Activated T-cell treated with anti-CD3 and anti-CD28 coated beads for 1 hour (primary cell): ENCODE measurements around the gene SLCO3A1.

Experiments
- DNase-seq: peaks from one replicate; pipeline ENCODE4 v3.0.0-alpha.2; 2020; ENCODE audit warnings: low read depth

The SLCO3A1 gene

DNA sequence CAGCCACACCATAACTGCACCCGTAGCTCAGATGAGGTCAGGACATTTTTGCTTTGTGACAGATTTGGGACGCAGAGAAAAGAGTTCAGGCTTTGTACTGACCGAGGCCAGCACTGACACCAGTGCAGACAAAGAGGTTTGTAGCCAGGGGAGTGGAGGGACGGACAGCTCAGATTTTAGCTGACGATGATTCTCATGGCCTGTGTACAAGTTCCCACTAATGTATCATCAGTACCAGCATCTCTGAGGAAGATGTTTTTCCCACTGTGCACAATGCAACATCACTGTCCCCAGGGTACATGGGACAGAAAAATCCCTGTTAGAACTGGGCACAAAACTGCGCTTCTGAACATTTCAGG lies 112.7 kb downstream of the SLCO3A1 start:
- DNase-seq: no peak

DNA sequence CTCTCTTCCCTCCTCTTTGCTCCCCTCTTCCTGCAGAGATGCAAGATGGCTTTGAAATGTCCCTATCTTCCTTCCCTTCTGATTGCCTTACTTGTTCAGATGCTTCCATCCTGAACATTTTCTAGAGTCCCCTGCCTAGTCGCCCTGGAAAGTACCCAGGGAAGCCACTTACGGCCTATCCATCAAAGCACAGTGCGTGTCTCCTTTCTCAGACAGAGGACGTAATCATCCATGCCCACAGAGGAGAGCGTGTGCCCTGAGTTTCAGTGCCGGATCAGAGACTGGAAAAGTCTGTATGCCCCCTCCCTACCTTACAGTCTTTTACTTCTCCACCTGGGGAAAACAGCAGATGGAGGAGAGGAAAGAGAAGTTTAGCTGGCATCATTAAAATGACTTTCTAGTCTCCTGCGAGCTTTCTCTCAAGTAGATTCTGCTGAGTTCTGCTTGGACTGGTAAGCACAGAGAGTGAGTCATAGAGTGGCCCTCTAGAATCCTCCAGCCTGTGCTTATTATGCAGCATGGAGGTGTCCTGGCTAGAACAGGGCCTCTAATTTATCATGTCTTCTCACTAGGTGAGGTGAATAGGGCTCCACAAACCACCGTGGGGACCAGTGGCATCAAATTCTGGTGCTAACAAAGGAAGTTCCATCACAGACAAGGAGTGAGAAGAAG lies 114.6 kb downstream of the SLCO3A1 start:
- DNase-seq: no peak

DNA sequence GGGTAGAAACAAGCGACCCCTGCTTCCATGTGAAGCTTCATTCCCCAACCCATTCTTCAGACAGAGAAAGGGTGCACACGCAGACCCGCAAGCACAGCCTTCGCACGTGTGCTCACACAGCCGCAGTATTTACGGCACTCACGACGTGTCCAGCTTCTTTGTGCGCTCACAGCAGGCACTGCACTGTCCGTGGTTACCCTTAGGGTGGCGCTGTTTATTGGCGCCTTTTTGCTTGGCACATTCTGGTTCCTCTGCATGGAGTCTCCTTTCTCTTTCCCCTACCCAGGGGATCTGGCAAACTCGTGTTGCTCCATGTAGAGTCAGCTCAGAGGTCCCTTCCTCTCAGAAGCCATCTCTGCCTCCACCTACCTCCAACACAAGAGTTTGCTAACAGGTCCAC lies 115.1 kb downstream of the SLCO3A1 start:
- DNase-seq: no peak

DNA sequence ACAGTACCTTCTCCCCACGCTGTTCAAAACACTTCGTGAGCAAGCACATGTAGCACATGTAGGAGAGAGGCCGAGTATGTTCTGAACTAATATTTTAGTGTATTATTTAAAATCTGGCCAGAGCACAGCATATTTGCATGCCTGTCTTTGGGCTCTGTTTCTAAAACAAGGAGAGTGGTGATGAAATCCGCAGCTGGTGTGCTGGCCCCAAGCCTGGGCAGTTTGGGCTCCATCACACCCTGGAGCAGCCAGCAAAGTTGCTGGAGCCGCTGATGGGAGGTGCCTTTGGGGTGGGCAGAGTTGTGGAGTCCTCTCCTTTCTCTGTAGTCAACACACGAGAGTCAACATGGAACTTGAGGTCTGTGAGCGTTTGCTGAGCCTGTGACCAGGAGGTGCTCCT lies 116.6 kb downstream of the SLCO3A1 start:
- no peak for DNase-seq

DNA sequence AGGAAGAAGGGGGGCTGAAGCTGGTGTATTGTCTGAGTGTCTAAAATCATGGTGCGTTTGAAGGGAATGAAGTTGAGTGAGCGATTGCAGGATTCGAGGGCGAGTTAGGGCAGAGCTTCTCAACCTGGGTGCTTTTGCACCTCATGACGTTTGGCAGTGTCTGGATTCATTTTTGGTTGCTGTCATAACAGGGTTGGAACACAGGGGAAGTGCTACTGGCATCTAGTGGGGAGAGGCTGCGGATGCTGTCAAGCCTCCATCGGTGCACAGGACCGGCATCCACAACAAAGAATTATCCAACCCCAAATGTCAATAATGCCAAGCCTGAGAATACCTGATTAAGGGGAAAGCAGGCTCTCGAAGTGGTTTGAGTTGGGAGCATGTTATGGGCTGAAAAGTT lies 120.0 kb downstream of the SLCO3A1 start:
- no peak for DNase-seq

DNA sequence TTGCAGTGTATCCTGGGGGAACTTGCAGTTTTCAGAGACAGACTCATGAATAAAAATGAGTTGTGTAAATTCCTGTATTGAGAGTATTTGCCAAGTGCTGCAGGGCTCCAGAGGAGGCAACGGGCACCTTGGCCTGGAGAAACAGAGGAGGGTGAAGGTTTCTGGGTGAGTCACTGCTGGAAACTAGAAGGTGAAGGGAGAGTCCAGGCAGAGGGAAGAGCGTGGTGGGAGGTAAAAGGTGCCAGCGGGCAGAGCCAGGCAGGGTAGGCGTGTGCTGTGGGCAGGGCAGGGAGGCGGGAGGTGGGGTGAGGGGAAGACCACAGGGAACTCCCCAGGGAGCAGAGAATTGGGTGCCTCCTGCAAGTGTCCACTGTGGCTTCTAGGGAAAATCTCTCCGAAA lies 120.8 kb downstream of the SLCO3A1 start:
- DNase-seq: no peak

DNA sequence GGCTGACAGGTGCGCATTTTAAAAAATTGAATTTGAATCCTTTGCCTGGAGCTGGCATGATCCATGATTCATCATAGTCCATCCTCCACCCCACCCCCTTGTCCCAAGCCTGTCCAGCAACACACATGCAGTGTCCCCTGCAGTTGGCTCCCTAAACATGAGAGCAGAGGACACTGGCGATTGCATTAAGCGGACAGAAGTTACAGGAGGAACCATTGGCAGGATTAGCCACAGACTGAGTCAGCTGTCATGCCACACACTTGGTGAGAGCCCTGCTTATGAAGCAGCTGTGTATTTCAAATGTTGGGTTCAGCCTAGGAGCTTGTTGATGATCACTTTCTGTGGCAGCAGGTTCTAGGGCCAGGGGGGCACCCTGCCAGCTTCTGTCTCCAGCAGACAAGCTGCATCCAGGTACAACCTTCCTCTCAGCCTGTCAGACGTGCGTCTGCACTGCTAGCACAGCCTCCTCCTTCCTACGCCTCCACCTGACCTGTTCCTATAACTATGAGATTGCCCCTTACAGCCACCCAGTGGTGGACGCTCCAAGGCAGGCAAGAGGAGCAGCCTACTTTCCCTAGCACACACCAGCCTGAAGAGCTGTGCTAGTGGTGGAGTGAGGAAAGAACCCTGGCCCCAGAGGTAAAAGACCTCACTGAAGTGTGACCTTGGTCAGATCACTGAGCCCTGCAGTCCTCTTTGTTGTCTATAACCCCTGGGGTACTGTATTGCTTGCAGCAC lies 121.9 kb downstream of the SLCO3A1 start:
- no peak for DNase-seq

DNA sequence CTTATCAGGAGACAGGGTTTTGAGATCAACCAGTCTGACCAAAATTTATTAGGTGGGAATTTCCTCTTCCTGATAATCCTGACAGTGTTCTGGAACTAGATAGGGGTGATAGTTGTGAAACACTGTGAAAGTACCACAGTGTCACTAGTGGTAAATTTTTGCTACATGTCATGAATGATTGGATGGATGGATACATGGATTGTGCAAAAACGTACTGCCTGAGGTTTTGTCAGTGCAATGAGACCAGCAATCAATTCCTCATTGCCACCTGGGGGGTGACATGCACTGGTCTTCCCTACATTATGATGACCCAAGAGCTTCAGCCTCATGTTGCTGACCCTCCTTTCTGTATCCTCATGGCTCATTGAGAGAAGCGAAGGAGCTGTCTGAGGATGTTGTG lies 123.5 kb downstream of the SLCO3A1 start:
- DNase-seq: no peak

DNA sequence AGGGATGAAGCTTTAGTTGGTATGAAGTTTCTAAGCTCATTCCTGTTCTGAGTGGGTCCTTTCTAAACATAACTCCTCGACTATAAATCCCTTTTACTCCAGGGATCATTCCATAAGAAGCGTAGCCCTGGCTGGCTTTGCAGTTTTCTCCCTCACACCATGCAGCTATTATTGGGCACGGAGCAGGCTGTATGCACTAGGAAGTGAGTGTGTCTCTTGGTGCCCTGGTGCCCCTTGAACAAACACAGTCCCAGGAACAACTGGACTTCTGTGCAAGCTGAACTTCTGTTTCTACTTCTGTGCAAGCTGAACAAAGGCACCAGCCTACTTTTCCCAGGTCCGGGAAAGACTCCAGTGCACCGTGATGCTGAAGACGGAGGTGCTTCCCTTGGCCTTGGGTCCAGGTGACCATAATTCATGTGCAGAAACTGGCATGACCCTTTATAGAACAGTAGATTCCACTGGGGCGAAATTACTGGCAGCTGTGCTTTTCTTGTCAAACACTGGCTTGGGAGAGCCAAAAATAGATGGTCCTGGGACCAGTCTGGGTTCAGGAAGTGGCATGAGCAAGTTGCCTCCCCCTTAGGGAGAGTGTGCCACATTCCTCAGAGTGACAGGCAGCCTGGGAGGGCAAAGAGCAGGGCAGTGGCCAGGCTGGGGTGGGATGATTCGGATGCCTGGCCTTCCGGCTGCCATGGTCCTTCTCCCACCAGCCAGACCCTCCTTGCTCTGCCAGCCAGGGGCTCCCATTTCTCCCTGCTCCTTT lies 127.2 kb downstream of the SLCO3A1 start:
- no peak for DNase-seq

DNA sequence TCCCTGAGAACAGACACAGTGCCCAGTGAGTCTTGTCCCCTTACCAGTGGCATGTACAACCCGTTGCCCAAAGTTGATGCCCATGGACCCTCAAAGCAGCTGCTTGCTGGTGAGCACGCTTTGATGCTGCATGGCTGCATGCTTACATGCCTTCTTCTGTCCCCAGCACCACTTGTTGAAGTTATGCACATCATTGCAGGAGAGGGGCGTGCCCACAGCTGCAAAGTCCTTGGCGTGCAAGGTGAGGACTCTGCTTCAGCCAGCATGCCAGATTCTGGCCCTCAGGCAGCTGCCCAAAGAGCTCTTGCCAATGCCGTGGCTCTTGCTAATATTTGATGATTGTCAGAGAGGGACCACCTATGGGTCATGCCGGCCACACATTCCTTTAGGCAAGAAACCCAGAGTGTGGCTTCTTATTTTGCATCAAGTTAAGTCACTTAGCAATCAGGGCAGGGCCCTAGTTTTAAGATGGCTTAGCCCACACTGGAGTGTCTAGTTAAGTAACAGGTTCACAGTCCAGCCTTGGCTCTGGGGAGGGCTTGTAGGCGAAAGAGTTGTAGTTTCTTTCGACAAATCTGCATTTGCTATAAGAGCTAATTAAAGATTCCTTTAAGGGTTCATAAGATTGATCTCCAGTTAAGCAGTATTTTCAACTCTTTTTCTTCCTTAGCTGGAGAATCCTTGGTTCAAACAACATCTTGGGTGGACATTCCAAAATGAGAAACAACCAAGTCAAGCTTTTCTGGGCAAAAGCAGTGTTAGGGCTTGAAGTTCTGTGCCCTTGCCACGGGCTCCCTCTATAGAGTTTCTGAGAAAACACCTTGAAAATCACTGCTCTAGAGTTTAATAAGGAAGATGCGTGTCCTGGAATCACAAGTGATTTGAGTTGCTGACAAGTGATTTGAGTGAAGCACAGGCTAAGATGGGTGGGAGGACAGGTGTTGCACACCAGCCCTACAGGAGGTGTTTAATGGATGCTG lies 128.6 kb downstream of the SLCO3A1 start:
- no peak for DNase-seq

DNA sequence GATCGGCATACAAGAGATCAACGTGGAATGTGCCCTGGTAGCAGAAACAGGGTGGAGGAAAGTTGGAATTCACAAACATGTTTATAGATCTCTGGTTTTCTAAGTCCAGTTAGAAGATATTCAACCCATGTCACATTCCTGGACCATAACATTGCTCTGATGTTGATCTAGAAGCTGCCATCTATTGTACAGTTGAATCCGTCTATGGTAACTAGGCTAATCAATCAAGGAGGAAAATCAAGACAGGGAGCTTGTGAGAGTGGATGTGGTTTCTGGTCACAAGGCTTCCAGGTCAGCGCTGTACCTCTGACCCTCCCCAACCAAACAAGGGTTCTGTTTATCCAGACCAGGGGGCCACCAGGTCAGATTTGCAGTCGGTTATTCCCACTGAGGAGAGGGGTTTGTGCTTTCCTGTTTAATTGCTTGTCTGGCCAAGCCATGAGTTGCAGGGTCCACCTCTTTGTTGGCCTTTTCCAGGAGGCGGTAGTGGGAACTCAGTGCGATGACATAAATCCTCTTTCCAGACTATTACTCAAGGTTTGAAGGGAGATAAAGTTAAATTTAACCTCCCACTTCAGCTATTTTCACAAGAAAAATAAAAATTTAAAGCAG lies 130.3 kb downstream of the SLCO3A1 start:
- DNase-seq: no peak

DNA sequence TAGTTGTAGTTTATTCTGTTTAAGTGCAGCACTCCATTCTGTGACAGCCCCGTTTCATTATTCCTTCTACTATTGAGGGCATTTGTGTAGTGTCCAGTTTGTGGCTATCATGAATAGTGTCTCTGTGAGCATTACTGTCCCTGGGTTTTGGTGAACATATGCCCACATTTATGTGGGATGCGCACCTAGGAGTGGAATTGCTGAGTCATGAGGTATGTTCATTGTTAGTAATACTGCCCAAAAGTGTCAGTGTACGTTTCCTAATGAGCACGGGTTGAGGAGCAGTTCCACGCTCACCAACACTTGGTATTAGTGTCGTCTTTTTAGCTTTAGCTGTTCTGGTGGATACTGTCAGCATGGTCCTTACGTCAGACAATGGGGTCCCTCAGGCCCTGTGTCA lies 131.8 kb downstream of the SLCO3A1 start:
- no peak for DNase-seq

DNA sequence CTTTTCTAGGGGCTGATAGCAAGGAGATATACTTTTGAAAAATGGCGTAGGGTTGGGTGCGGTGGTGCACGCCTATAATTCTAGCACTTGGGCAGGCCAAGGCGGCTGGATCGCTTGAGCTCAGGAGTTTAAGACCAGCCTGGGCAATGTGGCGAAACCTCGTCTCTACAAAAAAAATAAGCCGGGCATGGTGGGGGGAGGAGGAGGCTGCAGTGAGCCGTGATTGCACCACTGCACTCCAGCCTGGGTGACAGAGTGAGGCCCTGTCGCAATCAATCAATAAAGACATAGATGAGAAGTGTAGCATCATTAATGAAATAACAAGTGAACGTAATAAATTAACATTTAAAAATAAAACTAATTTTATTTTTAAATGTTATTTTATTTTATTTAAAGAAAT lies 134.6 kb downstream of the SLCO3A1 start:
- no peak for DNase-seq

DNA sequence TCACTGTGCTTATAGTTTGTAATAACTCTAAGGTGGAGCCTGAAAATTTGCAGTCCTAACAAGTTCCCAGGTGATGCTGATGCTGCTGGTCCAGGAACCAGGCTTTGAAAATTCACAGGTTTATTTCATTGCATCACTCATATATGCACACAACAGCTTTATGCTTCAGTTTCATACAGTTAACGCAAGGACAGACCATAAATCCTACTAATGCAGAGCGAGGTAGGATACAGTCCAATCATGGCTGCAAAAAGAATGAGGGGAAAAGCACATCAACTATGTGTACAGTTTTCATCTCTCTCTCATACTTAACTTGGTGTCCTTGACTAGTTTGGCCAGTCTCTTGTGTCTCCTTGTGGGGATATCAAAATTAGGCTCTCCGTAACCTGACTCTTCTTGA lies 135.1 kb downstream of the SLCO3A1 start:
- DNase-seq: no peak

DNA sequence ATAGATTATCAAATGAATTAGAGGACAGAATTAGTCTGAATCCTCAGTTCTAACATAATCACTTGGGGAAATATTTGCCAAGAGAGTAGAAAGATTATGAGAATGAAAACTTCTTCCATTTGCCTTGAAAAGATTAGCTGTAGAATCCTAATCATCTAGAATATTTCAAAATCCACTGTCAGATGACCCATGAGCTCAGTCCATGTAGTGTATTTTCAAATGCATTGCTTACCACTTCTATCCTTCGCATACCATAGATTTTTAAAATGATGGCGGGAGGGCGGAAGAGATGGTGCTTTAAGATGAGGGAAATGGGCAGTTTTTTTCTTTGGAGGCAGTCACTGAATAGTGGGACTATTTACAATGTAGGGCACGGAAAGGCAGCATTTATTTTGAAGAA lies 136.3 kb downstream of the SLCO3A1 start:
- DNase-seq: no peak

DNA sequence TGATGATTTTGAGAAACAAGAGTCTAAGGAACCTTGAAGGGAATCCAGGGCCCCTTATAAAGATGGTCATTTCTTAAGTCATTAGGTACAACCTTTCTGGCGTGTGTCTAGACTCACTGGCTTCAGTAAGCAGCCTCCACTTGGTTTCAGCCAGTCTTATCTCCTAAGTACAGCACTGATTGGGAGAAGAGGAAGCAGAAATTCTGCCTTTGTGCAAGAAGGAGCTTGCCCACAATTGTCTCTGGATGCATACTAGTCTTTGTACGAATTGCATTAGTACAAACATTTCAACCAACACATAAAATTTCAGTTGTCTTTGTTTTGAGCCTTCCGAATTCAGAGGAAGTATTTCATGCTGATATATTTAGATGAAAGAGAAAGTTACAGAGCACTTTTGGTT lies 139.4 kb downstream of the SLCO3A1 start:
- DNase-seq: no peak

DNA sequence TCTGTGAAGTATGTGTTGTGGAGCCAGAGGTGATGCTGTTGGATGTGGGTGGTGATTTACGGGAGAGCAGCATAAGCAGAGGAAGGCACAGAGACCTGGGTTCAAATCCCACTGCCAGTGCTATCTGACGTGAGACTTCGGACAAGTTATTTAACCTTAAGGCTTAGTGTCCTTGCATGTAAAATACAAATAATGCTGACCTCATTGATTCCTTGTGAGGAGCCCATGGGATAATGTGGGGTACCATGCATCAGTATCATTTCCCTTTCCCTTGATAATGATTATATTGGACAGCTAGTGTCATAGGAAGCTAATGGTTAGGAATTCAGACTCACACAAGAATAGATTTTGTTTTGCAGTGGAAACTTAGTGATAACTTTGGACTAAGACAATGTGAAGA lies 141.6 kb downstream of the SLCO3A1 start:
- no peak for DNase-seq

DNA sequence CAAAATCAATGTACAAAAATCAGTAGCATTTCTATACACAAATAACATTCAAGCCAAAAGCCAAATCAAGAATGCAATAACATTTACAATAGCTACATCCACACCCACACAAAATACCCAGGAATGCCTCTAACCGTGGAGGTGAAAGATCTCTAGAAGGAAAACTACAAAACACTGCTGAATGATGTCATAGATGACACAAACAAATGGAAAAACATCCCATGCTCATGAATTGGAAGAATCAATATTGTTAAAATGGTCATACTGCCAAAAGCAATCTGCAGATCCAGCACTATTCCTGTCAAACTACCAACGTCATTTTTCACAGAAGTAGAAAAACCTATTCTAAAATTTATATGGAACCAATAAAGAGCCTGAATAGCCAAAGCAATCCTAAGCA lies 143.7 kb downstream of the SLCO3A1 start:
- DNase-seq: no peak

DNA sequence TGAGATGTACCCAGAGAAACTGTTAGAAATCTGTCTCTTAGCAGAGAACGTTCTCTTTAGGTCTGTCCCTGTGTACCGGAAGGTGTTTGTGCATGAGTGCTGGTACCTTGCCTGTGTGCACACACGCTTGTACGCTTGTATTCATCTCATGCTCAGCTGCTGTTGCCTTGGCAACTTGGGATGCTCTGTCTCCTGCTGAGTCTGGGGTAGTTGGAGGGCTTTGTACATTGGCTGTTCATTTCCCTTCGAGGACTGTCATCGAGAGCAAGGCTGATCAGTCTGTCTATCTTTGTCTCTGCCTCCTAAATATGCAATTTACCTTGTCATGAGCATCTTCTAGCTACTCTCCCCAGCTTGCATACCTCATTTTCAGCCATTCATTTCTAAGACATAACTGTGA lies 147.2 kb downstream of the SLCO3A1 start:
- no peak for DNase-seq

DNA sequence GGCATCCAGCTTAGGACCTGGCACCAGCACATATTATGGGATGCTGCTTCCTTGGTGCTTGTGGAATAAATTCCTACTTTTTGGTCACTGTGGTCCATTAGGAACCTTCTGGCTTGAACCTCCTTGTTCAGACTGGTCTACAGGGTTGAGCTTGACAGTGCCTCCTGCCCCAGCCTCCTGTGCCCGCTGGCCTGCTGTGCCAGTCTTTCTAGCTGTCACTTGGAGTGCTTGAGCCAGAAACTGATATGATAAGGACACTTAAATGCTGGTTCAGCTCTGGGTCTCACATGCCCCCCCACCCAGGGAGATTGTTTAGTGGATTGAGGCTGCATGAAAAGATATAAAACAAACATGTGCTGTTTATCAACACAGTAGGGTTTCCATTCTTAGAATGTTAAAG lies 147.8 kb downstream of the SLCO3A1 start:
- no peak for DNase-seq

DNA sequence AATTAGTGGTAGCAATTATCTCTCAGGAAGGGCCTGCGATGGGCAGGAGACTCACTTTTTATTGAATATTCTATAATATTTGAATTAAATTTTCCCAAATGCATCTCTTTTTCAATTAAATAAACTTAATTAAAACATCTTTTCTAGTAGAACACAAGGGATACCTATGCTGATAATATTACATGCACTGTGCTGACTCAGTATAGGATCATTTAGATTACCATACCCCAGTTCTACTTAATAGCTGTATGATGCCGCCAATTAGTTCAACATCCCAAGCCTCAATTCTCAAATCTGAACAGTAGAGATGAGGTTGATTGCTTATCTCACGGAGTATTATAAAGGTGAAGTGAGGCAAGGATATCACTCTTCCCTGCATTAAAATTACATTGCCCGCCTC lies 149.2 kb downstream of the SLCO3A1 start:
- DNase-seq: no peak
